Measurements from ENCODE around the gene RPL12. TPM values are rescaled to one million over a fixed set of nuclear protein-coding genes. Genes with fewer than 3 reads are reported as not detected.

The RPL12 gene
- total and polyA plus RNA-seq, 4 donors = 289 to 829 (median 485) TPM

- no peak overlapping the region for H3K27ac ChIP-seq (ENCODE audit: low read depth in 1 of 2, low read length in 2 of 2)
- WGBS = 84% methylated on average over 1 of the region's 1 CpG
- no peaks in the 10 kb centered on the region for H3K27me3 ChIP-seq (ENCODE audit: control insufficient read depth in 4 of 4, insufficient read depth in 4 of 4, low read length in 3 of 4)
- DNase-seq (ENCODE audit: low spot score) = no peak
- no peak for TF ChIP-seq MAX (IDR thresholded peaks at IDR 0.05)
- no peak for TF ChIP-seq TAF1 (conservative IDR thresholded peaks at IDR 0.05)
- no peak for TF ChIP-seq GABPA (IDR thresholded peaks at IDR 0.05 in 1 of 2, conservative IDR thresholded peaks at IDR 0.05 in 1 of 2)
- TF ChIP-seq CTCF (IDR thresholded peaks at IDR 0.05; ENCODE audit: low read depth, low read length, missing input control) = no peak
- no peak for TF ChIP-seq FOXA2 (IDR thresholded peaks at IDR 0.05)
- no peak for TF ChIP-seq JUND (IDR thresholded peaks at IDR 0.05)
- TF ChIP-seq RXRA (IDR thresholded peaks at IDR 0.05) = no peak
- TF ChIP-seq REST (IDR thresholded peaks at IDR 0.05) = no peak
- TF ChIP-seq NR2F2 (IDR thresholded peaks at IDR 0.05) = no peak
- TF ChIP-seq HNF4G (IDR thresholded peaks at IDR 0.05) = no peak
- TF ChIP-seq RAD21 (IDR thresholded peaks at IDR 0.05) = no peak
- TF ChIP-seq SP1 (IDR thresholded peaks at IDR 0.05) = no peak
- no peak for TF ChIP-seq EGR1 (IDR thresholded peaks at IDR 0.05; ENCODE audit: low read depth in 2 of 2)
- no peak for TF ChIP-seq FOXA1 (IDR thresholded peaks at IDR 0.05)
- TF ChIP-seq HNF4A (conservative IDR thresholded peaks at IDR 0.05) = no peak
- TF ChIP-seq YY1 (IDR thresholded peaks at IDR 0.05) = no peak
- no peak for TF ChIP-seq ATF3 (IDR thresholded peaks at IDR 0.05)
- no peak for TF ChIP-seq ZBTB33 (IDR thresholded peaks at IDR 0.05)
- H3K9me3 ChIP-seq (ENCODE audit: control insufficient read depth in 4 of 4, low read length in 3 of 4) = no peaks in the 10 kb centered on the region
- no peak overlapping the region for H3K4me3 ChIP-seq (ENCODE audit: low read depth in 1 of 3, low read length in 3 of 3)
- no peaks in the 10 kb centered on the region for H3K4me1 ChIP-seq (ENCODE audit: control insufficient read depth in 4 of 4, insufficient read depth in 4 of 4, low read length in 3 of 4)
- no peak overlapping the region for H3K9ac ChIP-seq (ENCODE audit: low read depth in 1 of 2, low read length in 2 of 2)
- no peaks in the 10 kb centered on the region for H3K36me3 ChIP-seq (ENCODE audit: control insufficient read depth in 4 of 4, insufficient read depth in 3 of 4, low read depth in 1 of 4, low read length in 3 of 4)
Measured at GRCh38 chr9:127415657-127416056, 35.5 kb downstream of the RPL12 start.
